ENCODE data around the gene APRT.

APRT gene

GRCh38 chr16:88821168-88821850 lies 9.6 kb upstream of the APRT start:
- no peak for DNase-seq

- no peak for DNase-seq
These were observed 8.8 kb upstream of the APRT start for GRCh38 chr16:88820385-88821025.

GRCh38 chr16:88819126-88819525 lies 7.4 kb upstream of the APRT start:
- no peak for DNase-seq

GRCh38 chr16:88818575-88818874 lies 6.8 kb upstream of the APRT start:
- DNase-seq: no peak

GRCh38 chr16:88817785-88818574 lies 6.3 kb upstream of the APRT start:
- DNase-seq: no peak

- no peak for DNase-seq
These were observed 5.2 kb upstream of the APRT start for GRCh38 chr16:88816736-88817535.

- peak; percentile 13 for DNase-seq
These were observed 4.3 kb upstream of the APRT start for GRCh38 chr16:88815901-88816589.

- DNase-seq: no peak
These were observed 3.5 kb upstream of the APRT start for GRCh38 chr16:88815227-88815626.

- no peak for DNase-seq
These were observed 2.4 kb upstream of the APRT start for GRCh38 chr16:88814144-88814502.

GRCh38 chr16:88813269-88814143 lies 1.8 kb upstream of the APRT start:
- no peak for DNase-seq

- DNase-seq: no peak
These were observed 963 bp upstream of the APRT start for GRCh38 chr16:88812513-88813268.

- DNase-seq: peak; percentile 79
These were observed 588 bp downstream of the APRT start for GRCh38 chr16:88810912-88811768.

- DNase-seq: no peak
These were observed 1.4 kb downstream of the APRT start for GRCh38 chr16:88810166-88810911.

GRCh38 chr16:88809676-88810165 lies 2.0 kb downstream of the APRT start:
- DNase-seq: no peak

GRCh38 chr16:88809068-88809675 lies 2.6 kb downstream of the APRT start:
- no peak for DNase-seq

- DNase-seq: no peak
These were observed 3.9 kb downstream of the APRT start for GRCh38 chr16:88807626-88808453.

GRCh38 chr16:88807142-88807625 lies 4.5 kb downstream of the APRT start:
- no peak for DNase-seq

Measured in NCI-H345 (cell line).